COLO668 (cell line): ENCODE measurements around the gene OR51E1.

Source experiments
- DNase-seq: peaks from one replicate; lab custom pipeline; 2025; ENCODE audit not compliant: unreplicated experiment; lab: John Stamatoyannopoulos, UW

Gene OR51E1

GRCh38 chr11:4647766-4648165 lies 4.0 kb downstream of the OR51E1 start:
- DNase-seq, result no peak

DNA sequence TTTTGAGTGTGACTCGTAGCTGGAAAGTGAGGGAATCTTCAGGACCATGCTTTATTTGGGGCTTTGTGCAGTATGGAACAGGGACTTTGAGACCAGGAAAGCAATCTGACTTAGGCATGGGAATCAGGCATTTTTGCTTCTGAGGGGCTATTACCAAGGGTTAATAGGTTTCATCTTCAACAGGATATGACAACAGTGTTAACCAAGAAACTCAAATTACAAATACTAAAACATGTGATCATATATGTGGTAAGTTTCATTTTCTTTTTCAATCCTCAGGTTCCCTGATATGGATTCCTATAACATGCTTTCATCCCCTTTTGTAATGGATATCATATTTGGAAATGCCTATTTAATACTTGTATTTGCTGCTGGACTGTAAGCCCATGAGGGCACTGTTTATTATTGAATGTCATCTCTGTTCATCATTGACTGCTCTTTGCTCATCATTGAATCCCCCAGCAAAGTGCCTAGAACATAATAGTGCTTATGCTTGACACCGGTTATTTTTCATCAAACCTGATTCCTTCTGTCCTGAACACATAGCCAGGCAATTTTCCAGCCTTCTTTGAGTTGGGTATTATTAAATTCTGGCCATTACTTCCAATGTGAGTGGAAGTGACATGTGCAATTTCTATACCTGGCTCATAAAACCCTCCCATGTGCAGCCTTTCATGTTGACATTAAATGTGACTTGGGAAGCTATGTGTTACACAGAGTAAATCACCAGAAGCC lies 11.0 kb downstream of the OR51E1 start:
- DNase-seq, result no peak

GRCh38 chr11:4658629-4659445 lies 15.1 kb downstream of the OR51E1 start:
- DNase-seq, result no peak

GRCh38 chr11:4662876-4663275 lies 19.1 kb downstream of the OR51E1 start:
- DNase-seq, result no peak

DNA sequence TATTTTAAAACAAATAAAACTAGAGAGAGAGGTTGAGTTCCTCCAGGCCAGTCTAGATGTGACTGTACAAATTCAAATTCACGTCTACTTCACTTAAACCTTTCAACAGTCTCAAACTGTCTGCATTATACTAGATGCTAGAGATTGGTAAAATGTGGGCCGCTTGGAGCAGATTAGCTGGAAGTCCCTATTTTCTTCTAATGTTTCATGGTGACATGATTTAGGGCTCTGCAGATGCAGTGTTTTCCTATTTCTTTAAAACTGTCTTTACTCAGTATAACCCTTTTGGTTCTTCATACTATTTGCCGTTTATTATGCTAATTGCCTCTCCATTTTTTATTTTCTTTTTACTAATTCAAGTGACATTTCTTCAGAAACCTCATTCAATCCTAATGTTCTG lies 20.4 kb downstream of the OR51E1 start:
- DNase-seq, result no peak

- DNase-seq, result no peak
Measured at GRCh38 chr11:4664786-4665185, 21.0 kb downstream of the OR51E1 start.

DNA sequence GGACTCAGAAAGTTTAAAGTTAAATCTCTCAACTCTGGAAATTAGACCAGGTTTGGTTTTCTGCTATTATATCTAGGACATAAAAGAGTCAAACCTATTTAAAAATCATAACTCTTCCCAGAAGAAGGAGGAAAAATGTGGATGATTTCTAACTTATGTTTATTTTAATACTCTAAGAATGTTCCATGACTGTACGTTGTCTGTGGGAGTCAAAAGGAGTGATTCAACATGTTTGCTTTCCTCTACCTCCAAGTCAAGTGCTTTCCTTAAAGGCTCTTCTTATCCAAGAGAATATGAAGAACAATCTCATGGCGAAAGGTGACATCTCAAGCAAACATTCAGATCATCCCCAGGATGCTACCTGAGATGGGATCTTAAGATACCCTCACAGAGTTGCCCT lies 21.6 kb downstream of the OR51E1 start:
- no peak for DNase-seq

GRCh38 chr11:4671741-4672140 lies 28.0 kb downstream of the OR51E1 start:
- DNase-seq, result no peak

DNA sequence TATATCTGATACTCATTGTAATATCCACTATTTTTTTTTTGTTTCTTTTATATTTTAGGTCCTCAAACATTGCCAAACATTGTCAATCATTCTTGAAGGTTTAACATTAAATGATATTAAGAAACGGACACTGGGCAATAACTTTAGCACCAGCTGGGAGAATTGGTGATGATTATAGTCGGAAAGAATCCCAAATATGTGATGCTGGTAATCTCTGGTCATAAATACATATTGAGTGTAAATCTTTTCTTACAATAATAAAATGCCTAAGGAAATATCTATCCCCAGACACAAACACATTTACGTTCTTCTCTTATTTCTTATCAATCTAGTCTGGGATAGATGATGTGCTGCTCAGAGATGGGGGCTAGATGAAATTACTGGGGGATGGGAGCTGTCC lies 28.7 kb downstream of the OR51E1 start:
- DNase-seq, result no peak

- DNase-seq, result no peak
Measured at GRCh38 chr11:4673781-4674180, 30.0 kb downstream of the OR51E1 start.

GRCh38 chr11:4677948-4678347 lies 34.2 kb downstream of the OR51E1 start:
- peak; percentile 66 for DNase-seq

GRCh38 chr11:4680341-4680740 lies 36.6 kb downstream of the OR51E1 start:
- DNase-seq, result peak; percentile 56

GRCh38 chr11:4682623-4683419 lies 39.0 kb downstream of the OR51E1 start:
- no peak for DNase-seq

- no peak for DNase-seq
Measured at GRCh38 chr11:4684631-4685285, 41.0 kb downstream of the OR51E1 start.

GRCh38 chr11:4695442-4695841 lies 51.7 kb downstream of the OR51E1 start:
- no peak for DNase-seq

DNA sequence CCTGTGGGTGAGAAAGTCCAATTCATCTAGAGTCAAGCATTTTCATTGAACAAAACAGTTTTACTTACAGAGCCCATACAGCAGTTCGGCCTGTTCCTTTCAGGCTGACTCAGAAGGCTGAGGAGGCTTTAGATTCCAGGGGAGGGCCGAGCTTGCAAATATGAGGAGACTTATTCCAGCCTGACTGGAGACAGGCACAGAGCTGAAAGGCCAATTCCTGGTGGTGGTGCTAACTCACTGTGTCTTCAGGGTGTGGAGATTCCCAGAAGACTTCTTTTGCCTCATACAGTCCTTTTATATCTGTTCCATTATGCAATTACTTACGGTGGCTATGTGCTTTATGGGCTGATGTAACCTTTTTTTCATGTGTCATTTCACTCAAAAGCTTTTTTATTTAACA lies 53.8 kb downstream of the OR51E1 start, which contains the start of gene OR51E2:
Gene OR51E2 (minus strand): TSS at position 269 of the 400 bp plus-strand sequence. CDS start 15,142 bp downstream, outside the sequence.
- DNase-seq, result peak; percentile 73

- no peak for DNase-seq
Measured at GRCh38 chr11:4699697-4700435, 56.1 kb downstream of the OR51E1 start.

- no peak for DNase-seq
Measured at GRCh38 chr11:4700436-4700820, 56.6 kb downstream of the OR51E1 start.

- DNase-seq, result peak; percentile 88
Measured at GRCh38 chr11:4704054-4704789, 60.4 kb downstream of the OR51E1 start, which contains the start of gene MMP26. Gene MMP26, plus strand, starts transcription at chr11:4704784.
